ENCODE data around the gene CXCL1.

The CXCL1 gene

DNA sequence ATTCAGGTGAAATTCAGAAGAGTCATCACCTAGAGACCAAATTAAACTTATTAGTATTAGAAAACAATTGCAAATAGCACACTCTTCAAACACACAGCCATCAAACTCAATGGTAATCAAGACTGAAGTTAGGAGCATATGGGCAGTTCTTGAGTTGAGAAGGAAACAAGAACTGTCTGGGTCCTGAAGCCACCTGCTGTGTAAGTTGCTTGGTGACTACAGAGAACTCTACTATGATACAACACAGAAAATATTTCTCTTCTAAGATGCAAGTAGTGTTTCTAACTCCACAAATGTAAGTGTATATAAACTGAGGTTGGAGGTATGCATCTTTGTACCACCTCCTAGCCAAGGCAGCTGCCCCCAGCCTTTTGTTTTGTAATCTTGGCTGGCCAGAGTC, 16.4 kb upstream of the CXCL1 start:
- no peak for DNase-seq

DNA sequence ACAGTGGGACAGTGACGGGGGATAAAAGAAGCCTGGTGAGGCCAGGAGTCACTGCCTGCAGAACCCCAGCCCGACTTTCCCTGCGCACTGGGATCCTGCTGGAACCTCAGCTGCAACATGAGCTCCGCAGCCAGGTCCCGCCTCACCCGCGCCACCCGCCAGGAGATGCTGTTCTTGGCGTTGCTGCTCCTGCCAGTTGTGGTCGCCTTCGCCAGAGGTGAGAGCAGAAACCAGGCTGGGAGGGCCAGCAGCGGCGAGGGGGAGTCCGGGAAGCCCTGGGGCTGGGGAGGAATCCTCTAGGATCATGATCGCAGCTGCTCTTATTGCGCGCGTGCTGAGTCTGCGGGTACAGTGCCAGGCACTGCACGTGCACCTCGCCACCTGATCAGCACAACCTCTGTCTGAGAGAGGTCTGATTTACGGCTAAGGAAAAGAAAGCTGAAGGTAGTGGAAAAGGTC, 15.9 kb upstream of the CXCL1 start, which contains the start of gene PF4V1:
PF4V1 (plus strand) TSS at position 51 of the 459 bp plus-strand sequence; CDS start at position 118, 67 bp downstream.
- DNase-seq, result no peak

DNA sequence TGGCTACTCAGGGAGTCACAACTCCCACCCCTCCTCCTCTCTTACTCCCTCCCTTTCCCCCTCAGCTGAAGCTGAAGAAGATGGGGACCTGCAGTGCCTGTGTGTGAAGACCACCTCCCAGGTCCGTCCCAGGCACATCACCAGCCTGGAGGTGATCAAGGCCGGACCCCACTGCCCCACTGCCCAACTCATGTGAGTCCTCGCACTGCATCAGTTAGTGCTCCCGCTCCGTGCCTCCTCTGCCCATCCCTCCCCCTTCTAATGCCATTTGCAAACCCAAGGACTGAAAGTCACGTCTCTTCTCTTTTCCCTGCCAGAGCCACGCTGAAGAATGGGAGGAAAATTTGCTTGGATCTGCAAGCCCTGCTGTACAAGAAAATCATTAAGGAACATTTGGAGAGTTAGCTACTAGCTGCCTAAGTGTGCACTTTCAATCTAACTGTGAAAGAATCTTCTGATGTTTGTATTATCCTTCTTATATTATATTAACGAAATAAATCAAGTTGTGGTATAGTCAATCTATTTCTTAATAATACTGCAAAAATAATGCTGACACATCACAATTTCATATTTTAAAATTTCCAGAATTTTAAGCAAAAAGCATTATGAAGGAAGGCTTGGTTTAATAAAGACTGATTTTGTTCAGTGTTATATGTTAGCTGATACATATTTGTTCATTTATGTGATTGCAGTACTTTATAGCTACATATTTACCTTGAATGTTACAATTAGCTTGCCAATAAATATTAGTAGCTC, 15.3 kb upstream of the CXCL1 start:
- DNase-seq, result no peak

DNA sequence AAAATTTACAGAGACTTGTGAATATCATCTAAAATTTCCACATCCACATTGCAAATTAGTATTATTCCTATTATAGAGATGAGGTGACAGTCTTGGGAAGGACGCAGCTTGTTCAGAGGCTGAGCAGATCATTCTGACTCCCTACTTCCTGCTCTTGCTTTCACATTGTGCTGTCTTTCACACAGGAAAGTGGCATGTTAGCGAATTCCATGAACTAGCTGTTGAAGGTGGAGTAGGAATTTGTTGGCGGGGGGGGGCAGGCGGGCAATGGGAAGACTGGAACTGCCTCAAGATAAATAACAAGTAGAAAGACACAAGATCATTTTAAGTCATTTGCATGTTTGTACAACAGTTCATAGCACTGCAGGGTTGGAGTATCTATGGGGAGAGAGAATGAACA, 13.8 kb upstream of the CXCL1 start:
- DNase-seq, result no peak

DNA sequence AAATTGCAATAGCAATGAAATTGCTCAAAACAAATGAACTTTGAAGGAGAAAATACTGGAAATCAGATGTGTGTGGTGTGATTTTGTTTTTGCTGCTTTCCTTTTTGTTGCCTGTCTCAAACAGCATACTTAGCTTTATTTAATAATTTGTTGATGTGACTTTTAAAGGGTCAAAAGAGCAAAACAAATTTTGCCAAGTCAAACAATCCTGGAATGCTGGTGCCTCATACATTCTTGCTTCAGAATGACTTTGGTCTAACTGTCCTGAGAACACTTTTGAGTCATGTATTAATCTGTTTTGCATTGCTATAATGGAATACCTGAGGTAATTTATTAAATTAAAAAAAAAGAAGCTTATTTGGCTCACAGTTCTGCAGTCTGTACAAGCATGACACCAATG, 12.7 kb upstream of the CXCL1 start:
- no peak for DNase-seq

DNA sequence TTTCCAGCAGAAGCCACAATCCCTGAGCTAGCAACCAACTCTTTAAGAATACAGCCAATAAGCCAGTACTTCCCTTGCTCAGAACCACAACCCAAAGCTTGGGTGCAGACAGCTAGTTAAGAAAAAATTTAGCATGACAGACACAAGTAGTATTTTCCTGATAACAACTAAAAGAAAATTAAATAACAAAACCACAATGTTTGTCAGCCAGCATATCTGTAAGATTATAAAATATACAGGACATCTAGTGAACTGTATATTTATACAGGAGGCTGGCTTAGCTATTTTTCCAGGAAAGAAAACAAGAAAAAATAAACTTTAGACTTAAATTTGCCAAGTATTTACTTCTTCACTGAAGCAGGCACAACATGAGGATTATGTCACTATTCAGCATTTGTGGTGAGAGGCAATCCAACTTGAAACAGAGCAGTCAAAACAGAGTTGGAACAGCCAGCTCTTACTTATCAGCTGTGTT, 9.5 kb upstream of the CXCL1 start:
- DNase-seq, result peak; percentile 15

DNA sequence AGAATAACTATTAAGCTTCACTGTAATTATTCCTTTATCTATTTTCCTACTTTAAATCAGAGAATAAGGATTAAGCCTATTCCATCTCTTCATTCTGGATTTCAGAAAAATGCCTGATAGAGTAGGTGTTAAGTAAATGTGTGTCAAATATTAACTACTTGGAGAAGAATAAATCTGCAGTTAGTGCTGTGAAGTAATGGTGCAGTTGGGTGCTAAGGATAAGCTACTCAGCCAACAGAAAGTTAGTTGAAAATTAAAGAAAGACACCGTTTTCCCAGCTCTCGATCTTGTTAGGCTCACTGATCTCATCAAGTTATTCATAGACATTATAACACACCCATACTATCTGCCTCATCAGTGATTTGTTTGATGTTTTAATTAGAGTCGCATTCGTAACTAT, 9.0 kb upstream of the CXCL1 start:
- no peak for DNase-seq

DNA sequence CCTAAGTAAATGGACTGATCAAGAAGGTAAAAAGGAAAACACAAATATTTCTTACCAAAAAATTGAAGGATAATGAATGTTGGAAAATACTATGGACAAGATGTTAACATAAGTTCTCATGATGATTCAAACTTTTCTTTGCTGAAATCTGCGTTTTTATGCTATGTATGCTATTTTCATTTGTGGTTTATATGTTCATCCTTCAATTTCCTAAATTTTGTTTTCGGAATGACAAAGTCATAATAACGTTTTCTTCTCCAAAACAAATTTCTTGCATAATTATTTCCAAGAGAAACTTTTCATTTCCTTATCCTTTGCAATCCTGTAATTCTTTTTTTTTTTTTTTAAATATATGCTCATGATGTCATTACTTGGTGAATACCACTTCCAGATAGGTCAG, 8.3 kb upstream of the CXCL1 start:
- no peak for DNase-seq

DNA sequence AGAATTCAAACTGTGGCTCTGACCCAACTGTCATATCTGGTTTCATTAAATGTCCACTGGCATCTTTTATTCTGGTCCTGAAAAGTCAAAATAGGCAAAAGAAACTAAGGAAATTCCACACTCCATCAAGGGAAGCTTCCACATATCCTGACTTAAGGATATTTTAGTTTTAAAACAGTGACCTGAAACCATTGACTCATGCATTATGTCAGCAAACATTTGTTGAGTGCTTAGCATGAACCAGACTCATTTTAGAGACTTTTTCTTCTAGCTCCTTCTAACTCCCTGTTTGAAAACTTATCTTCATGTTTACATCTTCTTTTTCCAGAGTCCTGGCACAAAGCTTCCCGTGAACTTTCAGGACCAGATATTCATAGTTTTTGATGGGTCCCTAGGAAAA, 6.9 kb upstream of the CXCL1 start:
- no peak for DNase-seq

DNA sequence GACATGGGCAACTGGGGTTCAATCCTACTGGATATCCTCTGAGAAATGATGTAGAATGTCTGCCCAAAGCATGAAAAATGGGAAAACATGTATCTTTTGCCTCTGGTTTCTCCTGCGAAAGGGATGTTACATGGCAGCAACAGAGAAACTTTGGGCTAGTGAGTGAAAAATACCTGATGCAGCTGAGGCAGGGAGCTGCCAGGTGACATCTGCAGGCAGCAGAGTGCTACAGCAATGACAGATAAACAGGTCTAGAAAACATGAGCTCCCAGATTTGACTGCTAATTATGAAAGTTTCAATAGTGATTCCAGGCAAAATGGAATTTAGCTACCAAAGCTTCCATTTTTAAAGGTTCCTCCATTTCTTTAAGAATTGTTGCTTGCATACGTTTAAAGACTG, 4.8 kb upstream of the CXCL1 start:
- peak; percentile 41 for DNase-seq

DNA sequence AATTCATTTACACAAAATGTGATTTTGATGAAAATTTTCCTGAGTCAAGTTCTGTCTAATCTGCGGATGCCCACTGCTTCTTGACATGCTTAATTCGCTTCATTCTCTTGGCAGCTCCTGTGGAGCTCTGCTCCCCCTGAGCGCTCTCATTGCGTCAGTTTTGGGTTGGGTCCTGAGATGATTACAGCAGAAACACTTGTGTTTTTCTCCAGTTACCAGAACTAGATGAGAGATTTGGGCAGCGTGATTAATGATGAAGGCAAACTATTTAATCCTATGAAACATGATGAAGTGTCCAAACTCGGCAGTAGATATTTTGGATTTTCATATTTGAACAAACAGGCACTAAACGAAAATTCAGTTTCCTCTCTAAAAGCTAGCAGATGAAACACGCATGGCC, 4.2 kb upstream of the CXCL1 start:
- DNase-seq, result no peak

DNA sequence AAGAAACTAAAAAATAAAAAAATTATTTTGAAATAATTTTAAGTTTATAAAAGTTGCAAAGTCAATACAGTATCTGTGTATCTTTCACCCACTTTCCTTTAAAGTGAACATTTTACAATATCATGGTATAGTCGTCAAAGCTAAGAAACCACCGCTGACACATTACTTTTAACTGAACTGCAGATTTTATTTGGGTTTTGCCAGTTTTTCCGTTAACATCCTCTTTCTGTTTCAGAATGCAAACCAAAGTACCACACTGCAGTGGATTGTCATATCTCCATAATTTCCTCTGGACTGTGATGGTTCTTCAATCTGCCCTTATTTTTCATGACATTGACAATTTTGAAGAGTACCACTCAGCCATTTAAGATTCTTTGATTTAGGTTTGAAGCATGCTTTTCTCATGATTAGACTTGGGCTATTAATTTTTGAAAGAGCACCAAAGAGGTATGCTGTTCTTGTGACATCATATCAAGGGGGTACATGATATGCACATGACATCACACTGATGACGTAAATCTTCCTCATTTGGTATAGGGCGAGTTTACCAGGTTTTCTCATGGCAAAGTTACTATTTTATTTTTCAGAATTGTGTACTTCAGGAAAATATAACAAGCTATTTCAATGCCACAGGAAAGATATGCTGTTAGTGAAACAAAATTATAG, 3.6 kb upstream of the CXCL1 start:
- no peak for DNase-seq

DNA sequence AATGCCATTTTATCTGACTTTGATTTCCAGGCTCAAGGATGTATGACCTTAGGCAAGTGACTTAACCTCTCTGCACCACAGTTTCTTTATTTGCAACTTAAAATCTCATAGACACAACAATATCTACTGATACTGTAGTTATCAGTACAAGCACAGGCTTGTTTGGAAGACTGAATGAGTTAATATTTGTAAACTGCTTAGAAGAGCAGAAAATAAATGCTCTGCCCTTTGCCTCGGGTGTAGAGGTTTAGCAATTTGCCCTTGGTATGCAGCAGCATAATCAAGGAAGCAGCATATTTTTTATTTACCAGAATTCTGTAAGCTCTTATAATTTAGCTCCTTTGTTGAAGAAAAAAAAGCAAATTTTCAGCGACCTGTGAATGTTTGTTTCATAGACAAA, 2.9 kb upstream of the CXCL1 start:
- no peak for DNase-seq

DNA sequence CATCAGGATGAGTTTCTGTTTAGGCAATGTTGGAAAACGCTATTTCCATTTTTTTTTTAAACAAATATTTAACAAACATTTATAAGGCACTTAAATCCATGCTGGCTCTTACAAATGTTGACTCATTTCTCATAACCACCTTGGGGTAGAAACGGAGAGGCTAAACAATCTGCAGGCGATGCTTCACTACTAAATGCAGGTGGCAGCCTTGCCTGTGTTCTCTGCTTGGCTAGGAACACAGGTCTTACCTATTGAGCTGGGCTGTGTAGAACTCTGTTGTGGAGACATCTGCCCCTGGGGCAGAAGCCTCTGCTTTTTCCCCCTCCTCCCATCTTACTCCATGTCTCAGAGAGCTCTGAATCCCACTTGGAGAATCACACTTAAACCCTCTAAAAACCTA, 1.4 kb upstream of the CXCL1 start:
- DNase-seq, result peak; percentile 12

DNA sequence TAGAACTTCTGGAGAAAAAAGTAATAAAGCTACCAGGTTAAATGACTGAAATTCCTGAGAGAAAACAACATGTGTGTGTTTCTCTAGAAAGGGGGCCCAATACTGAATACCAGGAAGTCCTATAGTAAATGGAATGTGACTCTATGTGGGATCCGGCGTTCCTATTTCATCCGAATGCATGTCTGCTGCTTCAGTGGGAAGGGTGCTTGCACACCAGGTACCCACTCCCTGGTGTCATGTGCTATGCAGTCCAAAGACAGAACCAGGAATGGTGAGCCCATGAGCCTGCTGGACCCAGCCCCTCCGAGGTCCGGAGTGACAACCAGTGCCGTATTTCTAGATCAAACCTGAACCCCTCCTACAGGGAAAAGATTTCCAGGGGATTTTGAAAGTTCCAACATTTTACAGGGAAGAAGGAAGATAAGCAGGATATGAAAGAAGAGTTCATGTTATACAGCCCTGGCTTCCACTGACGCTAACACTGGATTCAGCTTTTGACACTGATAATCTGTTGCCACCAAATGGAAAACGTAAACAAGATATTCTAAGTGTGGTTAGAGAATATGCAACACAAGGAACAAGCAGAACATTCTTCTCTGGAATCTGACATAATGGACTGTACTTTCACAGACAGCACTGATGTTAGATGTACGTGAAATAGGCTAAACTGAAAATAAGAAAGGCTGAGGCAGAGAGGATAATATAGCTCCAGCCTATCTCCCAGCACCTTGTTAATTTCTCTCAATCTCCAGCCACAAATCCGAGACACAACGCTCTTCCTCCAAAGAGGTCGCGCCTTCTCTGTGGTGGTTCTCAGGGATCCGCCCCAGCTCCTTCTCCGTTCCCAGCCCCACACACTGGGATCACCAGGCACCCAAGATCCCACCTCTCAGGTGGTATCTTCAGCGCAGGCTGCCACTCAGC, 725 bp upstream of the CXCL1 start:
- no peak for DNase-seq

DNA sequence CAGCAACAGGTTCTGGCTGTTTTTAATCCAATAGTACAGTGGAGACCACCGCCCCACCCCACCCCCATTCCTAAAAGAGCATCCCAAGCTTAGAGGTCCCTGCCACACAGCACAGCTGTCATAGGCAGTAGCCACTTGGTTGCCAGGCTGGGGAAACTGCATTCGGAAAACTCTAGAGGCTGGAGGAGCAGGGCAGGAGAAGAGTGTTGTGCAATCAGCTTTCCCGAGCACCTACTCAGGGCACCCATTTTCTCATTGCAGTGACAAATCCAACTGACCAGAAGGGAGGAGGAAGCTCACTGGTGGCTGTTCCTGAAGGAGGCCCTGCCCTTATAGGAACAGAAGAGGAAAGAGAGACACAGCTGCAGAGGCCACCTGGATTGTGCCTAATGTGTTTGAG, 1.1 kb downstream of the CXCL1 start:
- DNase-seq, result no peak

DNA sequence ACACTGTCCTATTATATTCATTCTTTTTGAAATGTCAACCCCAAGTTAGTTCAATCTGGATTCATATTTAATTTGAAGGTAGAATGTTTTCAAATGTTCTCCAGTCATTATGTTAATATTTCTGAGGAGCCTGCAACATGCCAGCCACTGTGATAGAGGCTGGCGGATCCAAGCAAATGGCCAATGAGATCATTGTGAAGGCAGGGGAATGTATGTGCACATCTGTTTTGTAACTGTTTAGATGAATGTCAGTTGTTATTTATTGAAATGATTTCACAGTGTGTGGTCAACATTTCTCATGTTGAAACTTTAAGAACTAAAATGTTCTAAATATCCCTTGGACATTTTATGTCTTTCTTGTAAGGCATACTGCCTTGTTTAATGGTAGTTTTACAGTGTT, 1.6 kb downstream of the CXCL1 start:
- DNase-seq, result no peak

DNA sequence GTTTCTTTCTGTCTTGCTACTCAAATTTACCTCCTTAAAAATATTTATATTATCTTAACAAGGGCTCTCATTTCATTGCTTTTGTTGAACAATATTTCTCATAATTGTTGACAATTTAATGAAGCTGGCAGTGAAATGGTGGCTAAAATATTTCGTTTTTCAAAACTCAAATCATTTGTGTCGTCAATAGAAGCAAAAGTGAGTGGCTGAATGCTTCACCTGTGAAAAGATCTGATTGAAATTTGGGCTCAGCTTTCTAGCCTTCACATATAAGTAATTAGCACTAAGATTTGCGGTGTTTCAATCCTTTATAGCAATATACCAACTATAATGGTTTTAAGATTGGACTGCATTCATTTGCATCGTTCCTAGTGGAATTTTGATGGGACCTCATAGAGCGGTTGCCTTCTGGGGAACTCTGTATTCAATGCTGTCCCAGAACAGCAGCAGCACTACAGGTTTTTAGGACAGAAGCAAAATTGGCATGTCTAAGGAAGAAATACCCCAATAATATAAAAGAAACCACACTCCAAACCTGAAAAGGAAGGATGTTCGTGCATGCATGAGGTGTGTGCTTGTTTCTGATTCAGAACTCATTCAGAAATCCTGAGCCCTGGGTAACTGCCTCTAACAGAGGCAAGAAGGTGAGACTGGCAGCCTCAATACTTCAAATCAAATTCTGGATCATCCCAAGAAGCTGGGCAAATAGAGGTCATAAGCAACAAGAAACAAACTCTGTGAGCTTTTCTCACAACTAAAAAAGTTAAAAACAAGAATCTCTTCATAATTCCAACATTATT, 2.5 kb downstream of the CXCL1 start:
- no peak for DNase-seq

DNA sequence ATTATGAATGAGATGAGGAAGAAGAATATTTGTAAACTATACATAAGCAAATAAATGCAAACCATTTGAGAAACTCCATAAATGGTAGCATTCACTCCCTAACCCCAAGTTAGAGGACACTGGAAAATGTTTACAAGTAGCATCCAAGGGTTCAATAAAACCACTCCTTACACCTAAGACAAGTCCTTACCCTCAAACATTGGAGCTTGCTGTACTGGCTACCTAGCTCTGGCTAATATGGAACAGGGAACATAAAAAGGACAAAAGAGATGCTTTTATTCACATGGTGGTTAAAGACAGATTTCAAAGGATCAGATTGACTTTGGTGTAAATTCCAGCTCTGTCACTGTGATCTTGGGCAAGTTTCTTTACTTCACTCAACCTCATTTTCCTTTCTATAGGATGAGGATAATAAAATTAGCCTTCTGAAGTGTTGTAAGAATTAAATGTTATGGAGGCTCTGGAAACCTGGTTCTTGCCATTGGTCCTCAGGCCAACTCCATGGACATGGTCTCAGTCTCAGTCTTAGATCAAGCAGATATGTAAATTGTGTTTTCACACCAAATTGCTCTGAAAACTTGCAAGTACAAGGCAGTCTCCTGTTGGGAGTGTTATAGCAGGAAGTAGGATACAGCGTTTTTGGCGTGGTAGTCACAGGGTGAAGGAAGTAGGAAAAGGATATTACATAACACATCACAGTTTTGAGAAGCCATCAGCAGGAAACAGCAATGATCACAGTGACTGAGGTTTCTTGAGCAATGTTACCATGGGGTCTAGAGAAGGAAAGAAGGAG, 3.3 kb downstream of the CXCL1 start:
- peak; percentile 11 for DNase-seq

DNA sequence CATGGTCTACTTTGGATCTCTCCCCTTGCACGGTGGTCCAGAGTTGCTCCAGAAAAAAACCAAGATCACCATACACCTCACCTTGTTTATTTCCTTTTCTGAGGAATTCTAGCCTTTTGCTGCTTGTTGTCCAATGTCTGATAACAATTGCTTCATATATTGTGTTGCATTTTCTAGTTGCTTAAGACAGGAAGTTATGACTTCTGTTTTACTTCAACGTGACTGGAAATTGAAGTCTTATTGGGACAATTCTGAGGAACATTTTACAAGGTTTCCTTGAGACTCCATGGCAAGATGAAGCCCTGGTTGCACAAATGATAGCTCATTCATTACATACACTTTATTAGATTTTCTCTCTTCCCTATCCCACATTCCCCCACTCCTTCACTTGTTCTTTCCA, 5.2 kb downstream of the CXCL1 start:
- DNase-seq, result no peak

DNA sequence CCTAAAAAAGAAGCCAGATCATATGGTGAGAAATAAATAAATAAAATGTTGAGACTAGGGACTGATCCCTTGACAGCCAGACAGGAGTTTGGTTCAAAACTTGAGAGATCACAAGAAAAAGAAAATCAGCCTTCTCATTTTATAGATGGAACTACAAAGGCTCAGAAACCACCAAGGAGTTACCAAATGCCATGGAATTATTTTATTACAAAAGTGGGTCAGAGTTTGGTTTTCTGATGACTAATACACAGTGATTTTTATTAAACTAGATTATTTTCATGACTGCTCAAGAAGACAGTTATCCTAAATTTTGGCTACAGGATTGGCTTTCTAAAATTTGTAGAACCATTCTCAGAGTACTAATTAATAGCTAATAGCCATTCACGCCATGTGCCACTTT, 6.2 kb downstream of the CXCL1 start:
- DNase-seq, result no peak

DNA sequence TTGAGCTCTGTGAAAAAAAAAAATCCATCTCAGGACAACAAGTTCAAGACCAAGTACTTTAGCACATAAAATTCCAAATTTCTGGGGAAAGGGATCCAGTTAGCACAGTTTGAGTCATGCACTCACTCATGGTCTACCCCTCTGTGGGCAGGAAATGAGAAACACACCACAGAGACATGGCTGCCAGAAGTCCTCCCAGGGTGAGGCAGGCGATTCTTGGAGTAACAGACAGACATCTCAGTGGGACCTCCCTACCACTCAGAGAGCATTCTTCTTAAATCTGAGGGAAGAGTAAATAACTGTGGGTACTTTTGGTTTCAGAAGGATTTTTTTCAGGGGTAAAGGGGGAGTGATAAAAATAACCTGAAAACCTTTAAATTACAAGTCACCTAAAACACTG, 14.1 kb downstream of the CXCL1 start:
- no peak for DNase-seq

Measured in OCI-M1 (cell line).